ENCODE data around the gene COL11A1. TPM values are rescaled to one million over a fixed set of nuclear protein-coding genes. Genes with fewer than 3 reads are reported as not detected.
A peak's percentile ranks its signal among the peaks of the same experiment; 100 is the strongest.

The COL11A1 gene
- total RNA-seq, 1 experiment from 2014 or later = not detected

DNA sequence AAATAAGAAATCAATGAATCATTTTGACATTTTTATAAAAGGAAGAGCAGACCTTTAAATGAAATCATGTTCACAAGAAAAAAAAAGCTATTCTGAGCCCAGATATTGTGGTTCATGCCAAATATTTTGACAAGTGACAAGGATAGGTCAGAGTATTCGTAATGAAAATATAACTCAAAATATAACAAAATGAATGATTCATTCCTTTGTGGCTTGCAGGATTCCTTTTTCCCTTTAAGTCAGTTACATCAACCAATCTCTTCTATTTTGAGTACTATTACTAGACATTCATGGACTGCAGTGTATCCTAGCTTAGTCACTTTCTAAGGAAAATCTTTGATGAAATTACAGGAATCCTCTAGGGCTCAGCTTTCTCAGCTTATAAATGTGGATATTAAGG lies 188.7 kb downstream of the COL11A1 start:
- Mint-ChIP-seq H3K36me3 (ENCODE audit: insufficient read depth, unreplicated experiment) (no peaks in the 10 kb centered on the region), H3K27me3 (ENCODE audit: insufficient read depth, unreplicated experiment) (no peaks in the 10 kb centered on the region), H3K4me1 (ENCODE audit: insufficient read depth, unreplicated experiment) (no peaks in the 10 kb centered on the region), H3K4me3 (ENCODE audit: unreplicated experiment) (no peak overlapping the region), H3K9me3 (ENCODE audit: unreplicated experiment) (no peaks in the 10 kb centered on the region), H3K27ac (ENCODE audit: low read depth, unreplicated experiment) (no peak overlapping the region)
- intact Hi-C loops (cut with micrococcal nuclease) = no loop called here
- TF ChIP-seq, protein P1, sequence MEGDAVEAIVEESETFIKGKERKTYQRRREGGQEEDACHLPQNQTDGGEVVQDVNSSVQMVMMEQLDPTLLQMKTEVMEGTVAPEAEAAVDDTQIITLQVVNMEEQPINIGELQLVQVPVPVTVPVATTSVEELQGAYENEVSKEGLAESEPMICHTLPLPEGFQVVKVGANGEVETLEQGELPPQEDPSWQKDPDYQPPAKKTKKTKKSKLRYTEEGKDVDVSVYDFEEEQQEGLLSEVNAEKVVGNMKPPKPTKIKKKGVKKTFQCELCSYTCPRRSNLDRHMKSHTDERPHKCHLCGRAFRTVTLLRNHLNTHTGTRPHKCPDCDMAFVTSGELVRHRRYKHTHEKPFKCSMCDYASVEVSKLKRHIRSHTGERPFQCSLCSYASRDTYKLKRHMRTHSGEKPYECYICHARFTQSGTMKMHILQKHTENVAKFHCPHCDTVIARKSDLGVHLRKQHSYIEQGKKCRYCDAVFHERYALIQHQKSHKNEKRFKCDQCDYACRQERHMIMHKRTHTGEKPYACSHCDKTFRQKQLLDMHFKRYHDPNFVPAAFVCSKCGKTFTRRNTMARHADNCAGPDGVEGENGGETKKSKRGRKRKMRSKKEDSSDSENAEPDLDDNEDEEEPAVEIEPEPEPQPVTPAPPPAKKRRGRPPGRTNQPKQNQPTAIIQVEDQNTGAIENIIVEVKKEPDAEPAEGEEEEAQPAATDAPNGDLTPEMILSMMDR (IDR thresholded peaks at IDR 0.05; ENCODE audit: unreplicated experiment) = no peak
- POLR2A ChIA-PET = interaction anchor here (0.7 kb wide), 1 partner anchor 114 kb away, joined by 3 read pairs; no protein-coding TSS in a partner anchor
- CTCF ChIA-PET = no interaction called here
- no TSS peak for BruUV-seq (replicated peaks)
- peak; percentile 5 for DNase-seq (ENCODE audit: unreplicated experiment)

DNA sequence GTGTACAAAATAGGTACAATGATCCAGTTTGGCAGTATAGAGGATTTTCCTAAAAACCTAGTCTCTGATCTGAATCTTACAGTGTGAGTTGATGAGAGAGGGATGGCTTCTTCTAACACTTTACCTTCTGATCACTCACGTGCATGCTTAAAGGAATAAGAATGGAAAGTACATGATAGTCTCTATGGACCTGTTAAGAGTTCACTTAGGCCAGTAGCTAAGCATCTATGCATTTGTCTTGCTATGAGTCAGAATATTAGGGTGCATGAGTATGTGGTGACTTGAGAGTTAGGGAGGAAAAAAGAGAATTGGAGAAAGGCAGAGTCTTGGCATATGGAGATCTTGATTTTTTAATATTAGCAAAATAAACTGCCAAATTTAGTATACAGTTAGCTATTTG lies 206.3 kb downstream of the COL11A1 start:
- DNase-seq (ENCODE audit: unreplicated experiment) = no peak
- H3K27ac Mint-ChIP-seq (ENCODE audit: low read depth, unreplicated experiment) = no peak overlapping the region
- intact Hi-C loops (cut with micrococcal nuclease) = no loop called here
- H3K36me3 Mint-ChIP-seq (ENCODE audit: insufficient read depth, unreplicated experiment) = no peaks in the 10 kb centered on the region
- no peak overlapping the region for H3K4me3 Mint-ChIP-seq (ENCODE audit: unreplicated experiment)
- TF ChIP-seq, protein P1 (IDR thresholded peaks at IDR 0.05; ENCODE audit: unreplicated experiment) = no peak
- H3K4me1 Mint-ChIP-seq (ENCODE audit: insufficient read depth, unreplicated experiment) = peaks cover 5% of the 10 kb centered on the region
- BruUV-seq (replicated peaks) = no TSS peak
- POLR2A ChIA-PET = no interaction called here
- H3K27me3 Mint-ChIP-seq (ENCODE audit: insufficient read depth, unreplicated experiment) = no peaks in the 10 kb centered on the region
- CTCF ChIA-PET = no interaction called here
- no peaks in the 10 kb centered on the region for H3K9me3 Mint-ChIP-seq (ENCODE audit: unreplicated experiment)

DNA sequence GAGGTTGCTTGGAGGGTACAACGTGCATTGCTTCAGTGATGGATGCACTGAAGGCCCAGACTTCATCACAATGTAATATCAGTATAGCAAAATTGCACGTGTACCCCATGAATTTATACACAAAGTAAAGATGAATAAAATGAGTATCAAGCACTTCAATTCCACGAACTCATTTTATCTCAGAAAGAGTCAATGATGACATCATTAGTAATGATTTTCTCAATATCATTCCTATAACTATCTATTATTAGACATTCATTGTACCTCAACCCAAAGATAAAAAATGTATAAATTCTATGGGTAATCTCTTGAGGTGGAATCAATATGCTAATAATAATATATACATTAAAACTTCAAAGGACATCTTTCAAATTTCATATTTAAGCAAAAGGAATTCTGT lies 208.4 kb downstream of the COL11A1 start:
- ChIA-PET CTCF (no interaction called here), POLR2A (interaction anchor here (0.5 kb wide), 1 partner anchor 1647 kb away, joined by 3 read pairs; no protein-coding TSS in a partner anchor)
- TF ChIP-seq, protein P1 (IDR thresholded peaks at IDR 0.05; ENCODE audit: unreplicated experiment) = no peak
- H3K9me3 Mint-ChIP-seq (ENCODE audit: unreplicated experiment) = no peaks in the 10 kb centered on the region
- H3K4me3 Mint-ChIP-seq (ENCODE audit: unreplicated experiment) = no peak overlapping the region
- no TSS peak for BruUV-seq (replicated peaks)
- no peak overlapping the region for H3K27ac Mint-ChIP-seq (ENCODE audit: low read depth, unreplicated experiment)
- H3K36me3 Mint-ChIP-seq (ENCODE audit: insufficient read depth, unreplicated experiment) = no peaks in the 10 kb centered on the region
- H3K27me3 Mint-ChIP-seq (ENCODE audit: insufficient read depth, unreplicated experiment) = no peaks in the 10 kb centered on the region
- H3K4me1 Mint-ChIP-seq (ENCODE audit: insufficient read depth, unreplicated experiment) = peaks cover 5% of the 10 kb centered on the region
- DNase-seq (ENCODE audit: unreplicated experiment) = no peak
- intact Hi-C loops (cut with micrococcal nuclease) = no loop called here

DNA sequence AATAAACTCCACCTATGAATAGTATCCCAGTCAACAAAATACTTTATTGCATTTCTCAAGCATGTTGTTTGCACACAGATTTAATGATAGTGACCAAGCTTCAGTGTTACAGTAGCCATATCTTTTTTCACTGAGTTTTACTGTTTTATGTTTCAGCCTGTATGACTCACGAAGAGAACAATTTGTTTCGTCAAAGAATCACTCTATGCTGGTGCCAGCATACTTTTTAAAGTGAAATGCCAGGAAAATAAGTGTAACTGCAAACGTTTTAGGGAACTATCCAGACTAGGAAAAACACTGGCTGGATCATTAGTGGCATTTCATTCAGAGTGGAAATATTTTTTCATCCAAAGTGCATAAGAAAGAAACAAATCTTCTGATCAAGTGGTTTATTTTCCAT lies 210.8 kb downstream of the COL11A1 start:
- TF ChIP-seq, protein P1 (IDR thresholded peaks at IDR 0.05; ENCODE audit: unreplicated experiment) = no peak
- intact Hi-C loops (cut with micrococcal nuclease) = no loop called here
- no peaks in the 10 kb centered on the region for H3K27me3 Mint-ChIP-seq (ENCODE audit: insufficient read depth, unreplicated experiment)
- H3K27ac Mint-ChIP-seq (ENCODE audit: low read depth, unreplicated experiment) = no peak overlapping the region
- peaks cover 5% of the 10 kb centered on the region for H3K4me1 Mint-ChIP-seq (ENCODE audit: insufficient read depth, unreplicated experiment)
- no peaks in the 10 kb centered on the region for H3K9me3 Mint-ChIP-seq (ENCODE audit: unreplicated experiment)
- no peak overlapping the region for H3K4me3 Mint-ChIP-seq (ENCODE audit: unreplicated experiment)
- ChIA-PET CTCF (no interaction called here), POLR2A (no interaction called here)
- peak; percentile 33 for DNase-seq (ENCODE audit: unreplicated experiment)
- no TSS peak for BruUV-seq (replicated peaks)
- no peaks in the 10 kb centered on the region for H3K36me3 Mint-ChIP-seq (ENCODE audit: insufficient read depth, unreplicated experiment)
